OCI-LY1 (cell line): ENCODE measurements around the gene PGBD5.

Experiments
- EZH2 ChIP-seq: fragments of 200-600 bp; sonication (generic), shearing (Covaris generic); IDR thresholded peaks from 2 replicates; pipeline ENCODE4 v1.8.0; 2017; ENCODE audit warnings: borderline replicate concordance, mixed run types, mild to moderate bottlenecking, antibody characterized with exemption, low read length, moderate library complexity, mixed read lengths
- TF ChIP-seq, protein P1 (sequence below): fragments of 200-600 bp; sonication (generic), shearing (Covaris generic); IDR thresholded peaks from 2 replicates; pipeline ENCODE4 v1.5.1; 2017; ENCODE audit warnings: mild to moderate bottlenecking, antibody characterized with exemption, low read length, moderate library complexity, mixed read lengths

DNA sequence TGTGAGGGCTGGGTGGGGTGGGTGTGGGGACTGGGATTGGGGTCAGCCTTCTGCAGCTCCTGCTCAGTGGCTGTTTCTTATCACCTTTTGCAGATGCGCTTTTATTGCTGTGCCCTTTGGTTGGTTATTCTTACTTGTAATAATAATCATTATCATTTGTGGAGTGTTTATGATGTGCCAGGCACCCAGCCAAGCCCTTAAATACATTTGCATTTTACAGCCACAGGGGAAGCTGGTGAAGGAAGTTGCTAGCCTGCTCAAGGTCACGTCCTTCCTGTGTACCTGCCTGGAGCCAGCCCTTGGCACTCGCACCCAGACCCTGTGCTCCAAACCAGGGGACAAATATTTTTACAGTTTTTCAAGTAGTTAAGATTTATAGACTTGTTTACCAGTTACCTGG lies 144.0 kb downstream of the PGBD5 start:
- TF ChIP-seq, protein P1, sequence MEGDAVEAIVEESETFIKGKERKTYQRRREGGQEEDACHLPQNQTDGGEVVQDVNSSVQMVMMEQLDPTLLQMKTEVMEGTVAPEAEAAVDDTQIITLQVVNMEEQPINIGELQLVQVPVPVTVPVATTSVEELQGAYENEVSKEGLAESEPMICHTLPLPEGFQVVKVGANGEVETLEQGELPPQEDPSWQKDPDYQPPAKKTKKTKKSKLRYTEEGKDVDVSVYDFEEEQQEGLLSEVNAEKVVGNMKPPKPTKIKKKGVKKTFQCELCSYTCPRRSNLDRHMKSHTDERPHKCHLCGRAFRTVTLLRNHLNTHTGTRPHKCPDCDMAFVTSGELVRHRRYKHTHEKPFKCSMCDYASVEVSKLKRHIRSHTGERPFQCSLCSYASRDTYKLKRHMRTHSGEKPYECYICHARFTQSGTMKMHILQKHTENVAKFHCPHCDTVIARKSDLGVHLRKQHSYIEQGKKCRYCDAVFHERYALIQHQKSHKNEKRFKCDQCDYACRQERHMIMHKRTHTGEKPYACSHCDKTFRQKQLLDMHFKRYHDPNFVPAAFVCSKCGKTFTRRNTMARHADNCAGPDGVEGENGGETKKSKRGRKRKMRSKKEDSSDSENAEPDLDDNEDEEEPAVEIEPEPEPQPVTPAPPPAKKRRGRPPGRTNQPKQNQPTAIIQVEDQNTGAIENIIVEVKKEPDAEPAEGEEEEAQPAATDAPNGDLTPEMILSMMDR, result no peak
- no peak for TF ChIP-seq EZH2
